PC-9 (cell line): ENCODE results near the gene RALGAPB.

Experiments
- CTCF ChIP-seq: fragments of 200-600 bp; sonication (generic); conservative IDR thresholded peaks from 2 replicates; pipeline ENCODE4 v1.6.1; 2017; ENCODE audit warnings: mixed run types, antibody characterized with exemption, mild to moderate bottlenecking, moderate library complexity
- EZH2 ChIP-seq: fragments of 200-600 bp; sonication (generic); IDR thresholded peaks from 2 replicates; pipeline ENCODE4 v1.8.0; 2017; ENCODE audit warnings: antibody characterized with exemption, low read depth

GRCh38 chr20:38536310-38536709, 63.7 kb downstream of the RALGAPB start:
- TF ChIP-seq CTCF (no peak), EZH2 (no peak)
